Measurements from ENCODE around the gene ERH.
"Not testable (repeated sequence)": the region's sequence is repeated elsewhere in the genome, so short reads cannot be mapped to it uniquely, and the experiment has no call there.

The ERH gene

DNA sequence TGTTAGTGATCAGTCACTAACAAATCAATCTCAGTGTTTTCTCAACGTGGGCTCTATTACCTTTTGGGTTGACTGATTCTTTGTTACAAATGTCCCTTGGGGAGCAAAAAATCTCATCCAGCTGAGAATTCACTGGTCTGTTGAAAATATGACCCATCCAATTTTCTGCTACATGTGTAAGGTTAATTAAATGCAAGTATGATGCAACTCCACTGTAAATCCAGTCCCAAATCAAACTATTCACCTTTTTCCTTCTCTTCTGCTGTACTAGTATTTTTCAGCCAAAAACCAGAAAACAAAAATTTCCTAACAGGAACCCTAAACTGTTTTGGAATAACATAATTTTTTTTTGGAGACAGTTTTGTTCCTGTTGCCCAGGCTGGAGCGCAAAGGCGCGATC, 2.2 kb downstream of the ERH start:
- DNase-seq, result no peak

DNA sequence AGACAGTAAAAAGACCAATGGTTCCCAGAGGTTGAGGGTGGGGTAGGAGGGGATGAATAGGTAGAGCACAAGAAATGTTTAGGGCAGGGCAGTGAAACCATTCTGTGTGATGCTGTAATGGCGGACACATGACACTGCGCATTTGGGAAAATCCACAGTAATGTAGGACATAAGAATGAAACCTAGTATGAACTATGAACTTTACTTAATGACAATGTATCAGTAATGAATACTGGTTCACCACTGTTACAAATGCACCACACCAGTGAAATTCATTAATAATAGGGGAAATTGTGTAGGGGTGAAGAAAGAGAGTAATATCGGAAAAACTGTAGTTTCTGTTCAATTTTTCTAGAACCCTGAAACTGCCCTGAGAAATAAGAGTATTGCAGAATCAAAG, 5.6 kb downstream of the ERH start:
- DNase-seq, result no peak

DNA sequence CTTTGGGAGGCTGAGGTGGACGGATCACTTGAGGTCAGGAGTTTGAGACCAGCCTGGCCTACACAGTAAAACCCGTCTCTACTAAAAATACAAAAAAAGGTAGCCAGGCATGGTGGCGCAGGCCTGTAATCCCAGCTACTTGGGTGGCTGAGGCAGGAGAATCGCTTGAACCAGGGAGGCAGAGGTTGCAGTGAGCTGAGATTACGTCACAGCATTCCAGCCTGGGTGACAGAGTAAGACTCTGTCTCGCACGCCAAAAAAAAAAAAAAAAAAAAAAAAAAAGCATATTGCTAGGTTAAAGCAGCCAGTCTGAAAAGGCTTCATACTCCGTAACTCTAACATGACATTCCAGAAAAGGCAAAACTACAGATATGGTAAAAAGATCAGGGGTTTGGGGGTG, 6.7 kb downstream of the ERH start:
- DNase-seq, result not testable (repeated sequence)

DNA sequence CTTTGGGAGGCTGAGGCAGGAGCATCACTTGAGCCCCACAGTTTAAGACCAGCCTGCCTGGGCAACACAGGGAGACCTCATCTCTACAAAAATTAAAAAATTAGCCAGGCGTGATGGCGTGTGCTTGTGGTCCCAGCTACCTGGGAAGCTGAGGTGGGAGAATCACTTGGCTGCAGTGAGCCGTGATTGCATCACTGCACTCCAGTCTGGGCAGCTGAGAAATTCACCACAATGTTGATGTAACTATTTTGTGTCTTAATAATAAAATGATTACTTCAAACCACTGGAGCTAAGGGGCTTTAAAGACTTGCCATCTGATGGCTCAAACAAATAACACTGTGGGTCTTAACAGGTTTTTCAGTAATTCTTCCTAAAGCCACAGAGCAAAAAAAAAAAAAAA, 10.8 kb downstream of the ERH start:
- DNase-seq, result no peak

DNA sequence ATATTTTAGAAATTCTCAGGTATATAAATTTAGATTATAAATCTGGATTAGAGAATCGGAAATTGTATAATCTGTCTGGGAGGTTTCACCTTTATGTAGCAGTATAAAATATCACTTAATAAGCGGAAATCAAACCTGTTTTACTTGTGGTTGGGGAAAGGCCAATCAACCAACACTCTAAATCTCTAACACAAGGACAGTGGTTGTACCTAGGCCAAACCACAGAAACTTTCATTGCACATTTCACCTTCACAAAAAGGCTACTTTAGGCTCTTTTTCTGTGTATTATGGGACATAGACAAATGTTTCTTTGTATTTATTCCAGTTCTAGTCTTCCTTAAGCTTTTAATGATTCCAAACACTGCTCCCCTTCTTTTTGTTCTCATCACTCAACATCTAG, 19.8 kb downstream of the ERH start:
- DNase-seq, result no peak

DNA sequence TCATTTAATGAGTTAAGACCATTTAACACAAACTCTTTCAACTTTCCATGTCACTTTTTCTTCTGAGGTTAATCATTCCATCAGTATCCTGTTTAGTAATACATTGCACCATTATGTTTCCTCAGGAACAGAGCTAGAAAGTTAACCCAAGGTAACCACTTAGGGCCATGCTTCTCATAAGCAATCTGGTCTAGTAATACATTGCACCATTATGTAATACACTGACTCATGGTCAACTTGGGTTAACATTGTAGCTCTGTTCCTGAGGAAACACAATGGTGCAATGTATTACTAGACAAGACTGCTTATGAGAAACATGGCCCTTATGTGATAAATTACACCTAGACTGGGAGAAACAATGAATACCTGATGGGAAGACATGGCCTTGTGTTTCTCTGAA, 21.7 kb downstream of the ERH start:
- DNase-seq, result no peak

DNA sequence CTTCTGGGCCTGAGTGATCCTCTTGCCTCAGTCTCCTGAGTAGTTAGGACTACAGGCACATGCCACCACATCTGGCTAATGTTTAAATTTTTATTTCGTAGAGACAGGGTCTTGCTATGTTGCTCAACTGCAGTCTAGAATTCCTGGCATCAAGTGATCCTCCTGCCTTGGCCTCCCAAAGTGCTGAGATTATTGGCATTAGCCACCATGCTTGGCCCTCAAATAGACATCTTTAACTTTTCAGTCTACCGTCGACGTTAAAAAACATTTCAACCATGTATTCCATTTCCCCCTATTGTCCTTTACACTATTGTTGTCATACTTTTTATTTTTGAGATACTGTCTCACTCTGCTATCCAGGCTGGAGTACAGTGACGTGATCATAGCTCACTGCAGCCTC, 22.4 kb downstream of the ERH start:
- no peak for DNase-seq

DNA sequence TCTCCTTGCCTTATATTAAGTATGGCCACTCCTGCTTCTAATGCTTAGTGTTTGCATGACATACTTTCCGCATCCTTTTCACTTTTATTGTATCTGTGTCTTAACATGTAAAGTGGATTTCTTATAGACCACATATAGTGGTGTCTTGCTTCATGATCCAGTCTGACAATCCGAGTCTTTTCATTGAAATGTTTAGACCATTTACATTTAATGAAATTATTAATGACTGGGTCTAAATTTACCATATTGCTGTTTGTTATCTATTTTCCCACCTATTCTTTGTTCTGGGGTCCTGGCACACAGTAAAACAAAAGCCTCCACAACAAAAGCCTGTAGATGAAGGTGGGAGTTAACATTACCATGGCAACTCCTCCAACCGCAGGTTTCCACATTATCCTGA, 22.9 kb downstream of the ERH start:
- DNase-seq, result no peak

DNA sequence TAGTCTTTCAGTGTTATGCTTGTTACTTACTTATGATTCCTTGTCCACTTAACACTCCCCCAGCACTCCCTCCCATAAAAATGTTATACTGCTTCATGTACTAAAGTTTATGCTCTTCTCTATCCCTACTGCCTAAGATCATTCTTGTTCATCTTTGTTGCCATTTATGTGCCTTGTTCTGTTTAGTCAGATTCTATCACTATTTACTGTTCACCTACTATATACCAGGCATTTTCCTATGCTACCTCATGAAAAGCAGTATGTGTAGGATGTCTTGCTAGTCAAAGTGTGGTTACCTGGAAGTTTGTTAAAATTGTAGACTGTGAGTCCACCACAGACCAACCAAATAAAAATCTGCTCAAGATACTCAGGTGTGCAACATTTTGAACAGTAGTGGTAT, 23.9 kb downstream of the ERH start:
- DNase-seq, result no peak

DNA sequence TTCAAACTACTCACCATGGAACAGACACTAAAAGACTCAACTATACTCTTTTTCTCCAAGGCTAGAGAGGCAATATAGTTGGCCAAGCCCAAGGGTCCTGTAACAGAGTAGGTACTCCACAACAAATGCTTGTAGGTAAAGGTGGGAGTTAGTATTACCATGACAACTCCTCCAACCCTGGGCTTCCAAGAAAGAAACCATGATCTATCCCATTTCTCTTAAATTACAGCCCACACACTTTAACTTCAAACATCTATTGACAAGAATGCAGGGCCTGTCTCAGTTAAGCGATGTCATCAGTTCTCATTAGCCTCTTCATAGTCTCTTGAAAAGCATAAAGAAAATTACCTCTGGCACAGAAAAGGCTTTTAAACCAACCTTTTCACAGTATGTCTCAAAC, 25.0 kb downstream of the ERH start:
- no peak for DNase-seq

DNA sequence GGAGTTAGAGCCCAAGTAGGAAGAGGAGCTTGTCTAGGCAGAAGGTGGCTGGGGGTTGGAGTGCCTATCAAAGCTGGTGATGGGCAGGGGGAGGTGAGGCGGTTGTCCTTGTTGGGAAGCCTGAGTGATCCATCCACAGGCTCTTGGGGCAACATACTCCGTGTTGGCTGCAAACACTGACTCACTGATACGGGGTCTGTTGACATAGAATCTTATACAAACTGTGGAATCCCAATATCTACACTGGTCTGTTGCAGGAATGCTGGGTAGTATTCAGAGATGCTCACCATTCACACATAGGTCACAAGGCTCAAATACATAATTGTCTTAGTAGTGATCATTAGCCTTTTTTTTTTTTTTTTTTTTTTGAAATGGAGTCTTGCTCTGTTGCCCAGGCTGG, 26.0 kb downstream of the ERH start:
- DNase-seq, result no peak

DNA sequence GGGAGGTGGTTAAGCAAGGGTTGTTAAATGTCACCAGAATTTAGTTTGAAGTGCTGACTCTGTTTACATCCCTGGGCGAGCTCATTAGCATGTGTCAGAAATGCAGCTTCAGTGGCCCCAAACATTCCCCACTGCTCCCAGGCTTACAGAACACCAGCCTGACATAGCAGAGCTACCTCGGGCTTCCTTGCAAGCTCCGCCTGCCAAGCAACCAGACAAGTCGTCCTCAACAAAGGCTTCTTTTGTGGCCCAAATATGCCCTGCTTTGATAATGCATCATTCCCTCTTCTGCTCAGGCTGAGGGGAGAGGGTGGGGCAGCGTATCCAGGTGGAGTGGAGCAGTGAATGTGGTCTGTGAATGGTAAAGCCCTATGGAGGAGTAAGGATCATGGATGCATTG, 28.0 kb downstream of the ERH start:
- no peak for DNase-seq

DNA sequence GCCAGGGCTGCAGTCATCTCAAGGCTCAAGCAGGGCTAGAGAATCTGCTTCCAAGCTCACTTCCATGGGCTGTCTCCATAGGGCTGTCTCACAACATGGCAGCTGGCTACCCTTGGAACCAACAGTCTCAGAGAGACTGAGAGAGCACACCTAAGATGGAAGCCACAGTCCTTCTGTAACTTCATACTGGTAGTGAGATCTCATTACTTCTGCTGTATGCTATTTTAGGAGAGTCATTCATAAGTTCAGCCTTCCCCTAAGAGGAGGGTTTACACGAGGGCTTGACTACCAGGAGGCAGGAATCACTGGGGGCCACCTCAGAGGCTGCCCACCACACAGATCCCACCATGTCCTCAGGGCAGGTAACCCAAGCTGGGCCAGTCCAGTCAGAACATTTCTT, 29.7 kb downstream of the ERH start:
- no peak for DNase-seq

DNA sequence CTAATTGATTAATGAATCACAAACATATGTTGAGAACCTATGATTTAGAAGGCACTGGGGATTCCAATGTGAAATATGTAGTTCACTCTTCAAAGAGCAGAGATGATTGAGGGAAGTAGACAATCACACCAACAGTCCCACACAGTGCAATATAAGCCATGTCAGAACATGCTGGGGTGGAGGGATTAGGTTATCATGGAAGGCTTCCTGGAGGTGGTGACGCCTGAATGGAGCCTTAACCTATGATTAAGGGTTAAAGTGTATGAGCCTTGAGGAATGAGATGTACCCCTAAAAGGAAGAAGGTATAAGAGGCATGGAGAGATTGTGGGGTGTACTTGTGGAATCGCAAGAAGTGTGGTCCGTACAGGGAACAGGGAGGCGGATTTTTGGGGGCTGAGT, 31.3 kb downstream of the ERH start:
- no peak for DNase-seq

DNA sequence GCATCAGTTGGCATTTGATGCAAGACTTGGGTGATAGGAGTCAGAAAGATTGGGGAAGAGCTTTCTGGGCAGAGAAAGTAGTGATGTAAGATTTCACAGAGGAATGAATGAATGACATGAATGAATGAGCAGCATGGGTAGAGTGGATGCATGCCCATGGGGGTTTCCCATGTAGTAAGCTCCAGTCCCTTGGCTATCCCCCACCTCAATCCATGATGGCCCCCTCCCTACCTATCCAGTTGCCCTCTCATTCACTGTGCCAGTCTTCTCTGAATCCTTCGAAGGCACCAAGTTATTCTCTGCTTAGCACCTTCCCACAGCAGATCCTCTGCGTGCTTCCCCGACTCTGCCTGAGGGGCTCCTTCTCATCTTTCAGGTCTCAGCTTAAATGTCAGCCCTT, 32.0 kb downstream of the ERH start:
- no peak for DNase-seq

DNA sequence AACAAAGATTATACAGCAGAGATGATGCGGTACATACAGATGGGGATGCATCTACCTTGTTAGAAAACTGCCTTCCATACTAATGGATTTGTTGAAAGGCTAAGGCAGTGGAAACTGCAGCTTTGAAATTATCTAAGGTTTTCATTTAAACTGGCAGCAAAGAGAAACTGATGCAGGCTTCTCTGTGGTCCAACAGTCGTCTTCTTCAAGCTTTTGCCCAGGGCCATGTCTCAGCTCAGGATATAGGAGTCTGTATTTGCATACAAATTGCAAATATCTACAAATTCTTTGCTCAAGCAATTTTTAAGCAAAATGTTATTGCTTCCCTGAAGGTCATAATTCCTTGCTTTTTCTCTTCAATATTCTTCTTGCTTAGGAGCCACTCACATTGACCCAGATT, 33.7 kb downstream of the ERH start:
- no peak for DNase-seq

DNA sequence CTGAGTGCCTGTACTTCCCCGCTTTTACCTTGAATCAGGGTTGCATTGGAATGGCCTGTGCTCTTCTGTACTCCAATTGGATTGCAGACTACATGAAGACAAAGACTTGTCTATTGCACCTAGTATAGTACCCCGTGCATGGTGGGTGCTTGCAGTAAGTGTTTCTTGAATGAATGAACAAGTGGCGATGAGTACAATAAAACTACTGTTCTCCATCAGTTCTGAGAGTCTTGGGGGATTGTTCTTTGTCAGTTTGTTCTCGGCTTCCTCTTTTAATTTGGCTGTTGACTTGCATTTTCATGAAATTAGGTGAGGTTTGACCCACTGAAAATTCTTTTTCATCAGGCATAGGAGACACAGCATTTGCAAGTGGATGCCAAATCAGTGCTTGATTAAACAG, 34.1 kb downstream of the ERH start:
- no peak for DNase-seq

DNA sequence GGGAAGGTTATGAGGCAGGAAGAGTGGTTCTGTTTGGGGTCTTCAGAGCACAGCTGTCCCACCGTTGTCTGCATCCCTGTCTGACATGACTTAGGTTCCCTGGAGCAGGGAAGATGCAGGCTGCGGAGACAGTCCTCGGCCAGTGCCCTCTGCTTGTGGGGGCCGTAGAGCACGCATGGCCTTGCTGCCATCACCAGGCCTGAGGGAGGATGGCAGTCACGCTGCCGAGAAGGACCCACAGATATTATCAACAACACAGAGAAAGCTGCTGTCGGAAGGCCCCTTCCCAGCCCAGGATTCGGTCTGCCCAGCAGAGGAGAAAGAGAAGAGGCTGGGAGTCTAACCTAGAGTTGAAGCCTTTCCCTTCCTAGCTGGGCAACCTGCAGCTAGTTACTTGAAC, 35.0 kb downstream of the ERH start:
- DNase-seq, result peak; percentile 45

DNA sequence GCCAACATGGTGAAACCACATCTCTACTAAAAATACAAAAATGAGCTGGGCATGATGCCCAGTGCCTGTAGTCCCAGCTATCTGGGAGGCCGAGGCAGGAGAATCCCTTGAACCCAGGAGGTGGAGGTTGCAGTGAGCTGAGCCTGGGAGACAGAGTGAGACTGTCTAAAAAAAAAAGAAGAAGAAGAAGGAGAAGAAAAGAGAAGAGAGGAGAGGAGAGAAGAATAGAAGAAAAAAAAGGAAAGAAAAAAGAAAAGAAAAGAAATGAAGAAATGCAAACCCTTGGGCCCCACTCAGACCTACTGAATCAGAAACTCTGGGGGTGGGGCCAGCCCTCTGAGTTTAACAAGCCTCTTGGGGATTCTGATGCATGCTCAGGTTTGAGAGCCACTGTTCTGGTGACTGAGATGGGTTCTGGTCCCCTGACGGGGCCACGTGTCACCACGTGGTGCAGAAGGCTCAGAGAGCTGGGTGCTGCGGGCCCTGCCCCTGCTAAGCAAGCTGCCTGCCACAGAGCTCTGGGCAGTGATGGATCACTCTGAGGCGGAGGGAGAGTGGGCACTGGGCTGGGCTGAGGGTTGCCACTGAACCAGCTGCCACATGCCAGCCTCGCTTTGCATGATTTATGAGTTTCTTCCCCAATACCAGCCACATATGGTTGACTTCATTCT, 37.5 kb downstream of the ERH start:
- DNase-seq, result no peak

DNA sequence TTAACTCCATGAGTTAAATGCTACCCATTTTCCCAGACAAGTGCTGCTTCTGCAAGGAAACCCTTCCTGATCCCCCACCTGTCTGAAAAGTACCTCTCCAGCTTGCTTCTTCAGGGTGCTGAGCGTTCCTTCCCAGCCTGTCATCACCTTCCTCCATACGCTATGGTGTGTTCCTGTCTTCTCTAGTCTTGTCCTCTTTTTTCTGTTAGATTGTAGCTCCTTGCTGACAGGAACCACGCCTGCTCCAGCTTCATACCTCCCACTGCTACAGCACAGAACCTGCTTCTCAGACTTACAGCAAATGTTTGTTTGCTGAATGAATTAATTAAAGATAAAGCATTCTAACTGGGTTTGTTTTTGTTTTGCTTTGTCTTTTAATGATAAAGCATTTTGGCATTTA, 39.1 kb downstream of the ERH start:
- DNase-seq, result no peak

DNA sequence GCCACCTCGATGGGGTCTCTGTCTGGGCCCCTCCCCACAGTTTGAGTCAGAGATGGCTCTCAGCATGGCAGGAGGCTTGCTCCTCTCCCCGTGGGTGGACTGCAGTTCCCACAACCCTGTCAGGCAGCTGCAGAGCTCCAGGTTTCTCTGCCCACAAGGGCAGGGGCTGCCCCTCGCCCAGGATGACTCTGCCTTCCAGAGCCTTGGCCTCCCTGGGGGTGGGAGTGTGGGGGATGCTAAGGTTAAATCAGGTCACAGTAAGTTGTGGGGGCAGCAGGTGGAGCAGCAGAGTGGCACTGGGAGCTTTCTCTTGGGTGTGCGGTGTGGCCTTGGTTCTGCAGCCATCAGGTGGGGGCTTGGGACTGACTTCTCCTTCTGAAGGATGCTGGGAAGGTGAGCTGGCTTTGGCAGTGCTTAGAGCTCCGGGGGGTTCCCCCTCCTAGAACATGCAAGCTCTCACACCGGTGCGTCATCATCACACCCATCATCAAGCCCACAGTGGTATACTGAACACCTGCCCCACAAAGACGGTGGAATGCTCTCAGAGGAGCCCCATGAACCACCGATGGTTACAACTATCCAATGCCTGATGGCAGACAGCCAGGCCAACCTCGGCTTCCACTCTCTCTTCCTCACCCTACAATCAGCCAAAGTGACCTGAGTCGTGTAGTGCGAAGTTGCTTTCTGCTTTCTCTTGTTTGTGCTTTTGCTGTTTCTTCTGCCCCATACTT, 39.7 kb downstream of the ERH start:
- DNase-seq, result no peak

DNA sequence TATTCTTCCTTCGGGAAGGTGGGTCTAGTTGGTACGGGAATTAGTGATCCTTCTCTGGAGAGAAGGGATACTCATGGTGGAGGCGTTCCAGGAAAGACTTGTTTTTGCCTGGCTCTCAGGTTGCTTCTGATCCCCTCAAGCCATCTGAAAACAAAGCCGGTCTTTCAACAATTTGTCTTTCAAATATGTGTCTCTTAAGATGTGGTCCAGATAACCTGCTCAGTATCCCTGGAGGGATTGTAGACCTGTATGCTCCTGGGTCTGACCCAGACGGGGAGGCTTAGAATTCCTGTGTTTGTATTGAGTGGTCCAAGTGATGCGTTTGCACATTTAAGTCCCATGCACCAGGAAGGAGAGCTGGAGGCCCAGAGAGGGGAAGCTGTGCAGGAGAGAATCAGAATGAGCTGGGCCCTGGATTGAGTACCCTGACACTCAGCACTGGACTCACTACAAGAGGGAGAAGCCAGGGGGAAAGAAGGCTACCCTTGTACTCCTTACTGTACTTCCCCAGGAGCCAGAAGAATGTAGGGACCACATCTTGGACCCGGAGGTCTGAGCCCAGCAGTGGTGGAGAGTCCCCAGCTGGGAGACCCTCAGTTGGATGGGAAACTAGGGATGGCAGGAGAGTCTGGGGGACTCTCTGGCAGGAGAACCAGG, 40.4 kb downstream of the ERH start:
- no peak for DNase-seq

DNA sequence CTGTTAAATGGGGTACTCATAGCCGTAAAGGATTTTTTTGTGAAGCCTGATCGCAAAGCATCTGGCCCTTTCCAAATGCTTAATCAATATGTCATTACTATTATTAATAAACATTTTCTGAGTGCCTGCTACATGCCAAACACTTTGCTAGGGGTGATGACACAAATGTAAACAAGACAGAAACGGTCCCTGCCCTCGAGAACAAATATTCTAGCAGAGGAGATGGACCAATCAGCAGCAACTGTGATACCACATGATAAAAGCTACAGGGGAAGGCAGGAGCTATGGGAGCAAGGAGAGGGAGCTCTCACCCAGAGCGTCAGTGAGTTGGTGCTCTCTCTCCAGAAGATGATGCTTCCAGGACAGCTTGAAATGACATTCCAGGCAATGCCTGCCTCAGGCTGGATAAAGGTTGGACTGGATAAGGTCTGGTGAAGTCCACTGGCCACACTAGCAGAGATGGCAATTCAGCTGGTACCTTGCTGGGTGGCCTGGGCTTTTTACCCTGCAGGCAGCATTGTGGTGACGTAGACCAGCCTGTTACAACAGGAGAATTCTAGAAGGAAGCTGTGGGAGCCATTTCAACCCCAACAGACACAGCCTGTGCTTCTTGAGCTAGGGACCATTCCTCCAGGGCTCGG, 41.1 kb downstream of the ERH start:
- no peak for DNase-seq
